HG03469 (cell line): ENCODE results near the gene PRR5L.

Experiments
- ATAC-seq: cut with Tn5 transposase; IDR thresholded peaks from one replicate; pipeline ENCODE4 v1.9.1; 2021; ENCODE audit warnings: mild to moderate bottlenecking, moderate library complexity, moderate number of reproducible peaks; ENCODE audit not compliant: unreplicated experiment

Gene PRR5L

GRCh38 chr11:36376009-36376887 lies 80.2 kb downstream of the PRR5L start:
- ATAC-seq: no peak

DNA sequence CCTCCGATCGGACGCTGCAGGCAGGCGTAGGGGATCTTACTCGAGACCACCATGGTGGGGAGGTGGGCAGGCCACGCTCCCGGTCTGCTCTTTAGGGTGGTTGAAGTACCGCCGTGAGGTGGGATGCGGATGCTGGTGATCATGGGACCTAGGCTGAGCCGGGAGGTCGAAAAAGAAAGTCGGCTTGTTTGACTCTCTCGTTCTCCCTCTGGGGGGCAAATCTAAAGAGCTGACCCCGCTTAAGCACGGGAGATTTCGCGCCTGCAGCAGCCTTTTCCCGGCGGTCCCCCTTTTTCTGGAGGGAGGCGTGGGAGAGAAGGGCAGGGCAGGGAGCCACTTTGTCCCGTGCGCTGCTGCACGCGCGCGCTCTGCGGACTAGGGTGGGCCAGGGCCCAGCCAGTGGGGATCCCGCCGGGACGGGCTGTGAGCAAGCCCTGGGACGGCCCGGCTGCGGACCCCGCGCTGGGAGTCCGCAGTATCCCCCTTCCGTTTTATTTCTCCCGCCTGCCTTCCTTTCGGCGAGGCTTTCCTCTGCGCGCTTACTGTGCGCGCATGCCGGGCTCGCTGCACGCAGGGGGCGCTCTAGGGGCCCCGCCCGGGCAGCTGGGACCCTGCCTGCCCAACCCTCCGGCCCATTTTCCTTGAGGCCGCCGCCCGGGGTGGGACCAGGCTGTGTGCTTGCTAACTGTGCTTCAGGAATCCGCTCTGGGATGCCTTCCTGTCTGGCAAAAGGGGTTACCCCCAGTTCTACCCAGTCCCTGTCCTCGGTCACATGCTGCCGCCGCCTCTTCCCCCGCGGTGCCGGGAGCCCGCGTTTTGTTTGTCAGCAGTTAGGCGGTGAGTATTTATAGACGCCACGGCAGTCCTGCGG lies 81.0 kb downstream of the PRR5L start:
- ATAC-seq: no peak

DNA sequence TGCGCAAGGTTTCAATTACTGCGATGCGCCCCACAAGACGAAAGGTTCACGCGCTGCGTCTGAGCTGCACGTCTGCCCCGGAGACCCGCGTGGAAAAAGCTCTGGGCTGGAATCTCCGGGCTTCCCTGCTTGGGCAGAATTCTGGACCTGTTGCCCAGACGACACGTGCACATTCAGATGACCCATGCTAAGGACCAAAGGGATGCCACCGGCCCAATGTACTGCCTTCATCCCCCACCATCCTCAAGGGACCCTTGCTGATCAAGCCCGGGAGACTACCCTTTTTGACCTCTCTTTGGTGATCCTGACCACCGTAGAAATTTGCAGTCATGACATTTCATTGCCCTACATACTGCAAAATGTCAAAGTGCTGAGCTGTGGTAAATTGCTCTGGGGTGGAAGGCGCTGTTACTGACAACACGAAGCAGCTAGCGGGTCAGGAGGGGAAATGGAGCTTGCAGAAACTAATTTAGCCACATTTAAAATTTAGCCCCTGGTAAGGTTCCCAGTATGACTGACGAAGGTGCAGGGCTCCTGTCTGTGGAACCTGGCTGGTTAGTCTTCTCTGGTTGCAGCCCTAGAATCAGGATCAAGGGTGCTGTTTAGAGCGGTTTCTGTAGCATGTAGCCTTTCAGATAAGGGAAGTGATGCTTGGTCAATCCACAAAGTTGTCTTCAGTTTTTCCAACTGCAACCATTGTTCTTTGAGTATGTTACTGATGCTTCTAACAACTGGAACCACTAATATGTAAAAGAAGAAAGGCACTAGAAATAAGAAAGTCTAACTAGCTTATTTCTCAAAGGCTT lies 81.9 kb downstream of the PRR5L start:
- ATAC-seq: no peak

GRCh38 chr11:36379653-36380052 lies 83.6 kb downstream of the PRR5L start:
- no peak for ATAC-seq

DNA sequence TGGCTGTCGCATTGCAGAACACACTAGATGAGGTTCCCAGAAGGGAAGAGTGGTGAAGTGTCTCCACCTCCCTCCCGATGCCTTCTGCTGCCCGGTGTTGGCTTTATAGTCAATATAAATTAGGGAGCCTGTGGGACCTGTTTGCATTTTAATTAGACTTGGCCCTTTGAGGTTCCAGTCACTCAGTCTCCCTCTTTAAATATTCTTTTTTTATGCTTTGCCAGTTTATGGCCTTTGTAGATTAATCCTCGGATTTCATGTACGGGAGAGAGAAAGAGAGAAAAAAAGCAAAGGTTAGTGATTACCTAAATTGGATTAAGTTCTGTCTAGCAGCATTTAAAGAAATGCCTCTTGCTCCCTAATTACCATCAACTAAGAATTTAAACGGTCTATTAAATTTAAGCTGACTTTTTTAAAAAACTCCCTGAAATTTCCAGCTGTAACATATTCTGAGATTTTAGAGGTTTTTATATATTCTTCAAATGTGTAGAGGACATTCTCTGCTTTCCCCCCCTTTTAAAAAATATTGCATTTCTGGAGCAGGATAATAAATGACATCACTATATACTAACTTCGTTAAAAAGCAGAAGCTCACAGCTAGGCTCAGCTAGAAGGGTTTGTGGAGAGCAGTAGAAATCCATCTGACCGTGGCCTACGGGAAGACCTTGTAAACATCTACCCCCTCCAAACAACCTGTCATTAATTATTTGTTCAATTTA lies 84.4 kb downstream of the PRR5L start:
- no peak for ATAC-seq

DNA sequence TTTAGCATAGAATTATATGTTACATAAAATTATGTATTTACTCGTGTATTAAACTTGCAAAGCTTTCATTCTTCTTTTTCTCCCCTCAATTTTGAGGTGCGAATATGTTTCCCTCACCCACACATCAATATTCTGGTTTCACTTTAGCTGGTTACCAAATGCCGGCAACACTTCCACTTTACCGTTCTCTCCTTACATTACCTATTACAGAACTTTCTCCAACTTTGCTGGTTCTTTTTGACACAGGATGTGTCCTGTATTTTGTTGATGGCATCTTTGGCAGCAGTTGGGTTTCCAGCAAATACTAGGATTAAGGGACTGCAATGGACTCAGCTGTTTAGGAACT lies 84.9 kb downstream of the PRR5L start:
- no peak for ATAC-seq

DNA sequence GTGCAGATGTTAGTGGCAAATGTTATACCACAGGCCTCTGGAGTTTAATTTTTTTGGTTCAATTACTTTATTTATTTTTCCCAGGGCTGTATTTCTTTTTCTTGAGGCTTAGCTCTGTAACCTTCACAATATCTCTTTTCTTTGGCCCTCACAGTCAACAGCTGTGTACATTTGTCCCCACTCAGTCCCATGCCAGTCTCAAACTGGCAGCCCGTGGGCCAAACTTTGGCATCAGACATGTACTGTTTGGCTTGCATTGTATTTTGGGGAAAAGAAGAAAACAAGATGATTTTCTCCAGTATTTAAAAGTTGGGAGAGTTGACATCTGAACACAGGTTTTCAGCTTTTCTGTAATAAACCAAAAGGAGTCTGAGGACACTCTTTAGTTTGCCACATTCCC lies 87.1 kb downstream of the PRR5L start:
- ATAC-seq: no peak

DNA sequence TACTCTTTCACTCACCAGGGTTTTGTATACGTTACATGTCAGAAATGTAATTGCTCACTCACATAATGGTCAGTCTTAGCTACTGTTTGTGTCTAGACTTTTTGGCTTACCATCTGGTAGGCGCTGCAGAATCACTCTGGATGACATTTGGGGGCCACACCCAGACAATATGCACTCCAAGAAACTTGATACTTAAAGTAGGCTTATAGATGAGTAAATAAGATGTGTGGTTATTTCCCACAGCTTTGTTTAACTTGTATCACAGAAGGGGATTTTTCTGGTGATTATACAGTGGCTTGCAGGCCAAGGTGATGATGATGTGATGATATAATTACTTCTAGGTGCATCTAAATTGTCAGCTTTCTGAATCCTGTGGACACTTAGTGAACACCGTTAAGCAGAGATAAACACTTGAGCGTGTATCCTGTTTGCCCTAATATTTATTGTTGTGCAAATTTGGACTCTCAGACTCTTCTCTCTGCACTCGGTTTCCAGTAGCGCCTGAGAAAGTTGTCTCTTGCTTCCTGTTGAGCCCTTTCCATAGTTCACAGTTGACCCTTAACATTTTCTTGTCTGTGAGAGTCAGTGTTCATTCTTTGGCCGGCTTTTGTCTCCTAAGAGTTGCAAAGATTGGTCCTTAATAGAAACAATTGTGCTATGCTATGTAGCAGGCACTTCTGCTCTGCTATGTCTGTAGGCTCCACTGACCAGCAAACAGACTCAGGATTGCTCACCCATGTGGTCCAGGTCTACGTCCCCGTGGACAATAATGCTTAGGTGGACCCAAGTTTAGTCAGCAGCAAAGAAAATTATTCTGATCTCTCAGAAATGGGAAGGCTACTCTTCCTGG lies 89.3 kb downstream of the PRR5L start:
- no peak for ATAC-seq

GRCh38 chr11:36386411-36386810 lies 90.3 kb downstream of the PRR5L start:
- ATAC-seq: no peak

- no peak for ATAC-seq
These were observed 92.0 kb downstream of the PRR5L start for GRCh38 chr11:36388071-36388470.

GRCh38 chr11:36388951-36389350 lies 92.9 kb downstream of the PRR5L start:
- no peak for ATAC-seq

GRCh38 chr11:36389811-36390210 lies 93.7 kb downstream of the PRR5L start:
- no peak for ATAC-seq

GRCh38 chr11:36390963-36391471 lies 94.9 kb downstream of the PRR5L start:
- ATAC-seq: no peak

DNA sequence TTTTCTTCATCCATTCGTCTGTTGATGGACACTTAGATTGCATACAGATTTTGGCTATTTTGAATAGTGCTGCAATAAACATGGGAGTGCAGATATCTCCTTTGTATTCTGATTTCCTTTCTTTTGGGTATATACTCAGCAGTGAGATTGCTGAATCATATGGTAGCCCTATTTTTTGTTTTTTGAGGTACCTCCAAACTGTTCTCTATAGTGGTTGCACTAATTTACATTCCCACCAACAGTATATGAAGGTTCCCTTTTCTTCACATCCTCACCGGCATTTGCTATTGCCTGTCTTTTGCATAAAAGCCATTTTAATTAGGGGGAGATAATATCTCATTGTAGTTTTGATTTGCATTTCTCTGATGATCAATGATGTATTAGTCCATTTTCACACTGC lies 96.1 kb downstream of the PRR5L start:
- ATAC-seq: no peak

DNA sequence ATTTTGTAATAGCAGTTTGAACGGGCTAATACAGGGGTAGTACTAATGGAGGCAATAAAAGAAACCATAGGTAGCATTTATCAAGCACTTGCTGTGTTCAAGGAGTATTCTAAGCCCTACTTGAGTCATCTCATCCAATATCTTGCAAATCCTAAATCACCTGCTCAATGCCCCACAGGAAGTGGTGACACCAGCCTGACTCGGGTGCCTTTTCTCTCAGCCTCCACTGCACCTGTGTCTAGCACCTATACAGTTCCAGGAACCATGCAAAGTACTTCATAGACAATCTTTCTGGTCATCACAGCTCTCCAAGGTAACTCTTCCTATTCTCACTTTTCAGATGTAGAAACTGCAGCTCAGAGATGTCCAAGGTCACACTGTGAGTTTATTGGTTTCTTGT lies 98.0 kb downstream of the PRR5L start:
- no peak for ATAC-seq

DNA sequence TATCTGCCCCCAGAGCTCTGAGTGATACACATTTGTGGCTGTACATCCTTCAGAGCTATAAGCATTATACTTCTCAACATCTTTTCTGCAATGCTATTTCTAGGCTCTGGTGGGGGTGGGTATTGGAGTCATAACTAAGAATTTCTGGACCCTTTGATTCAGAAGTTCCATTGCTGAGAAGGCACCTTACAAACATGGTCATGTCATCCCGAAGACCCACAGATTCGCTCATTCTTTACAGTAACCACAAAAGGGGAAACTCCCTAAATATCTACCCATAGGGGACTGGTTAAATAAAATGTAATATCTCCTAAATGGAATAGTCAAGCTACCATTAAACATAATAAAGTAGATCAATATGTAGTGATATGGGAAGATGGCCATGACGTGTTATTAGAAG lies 98.8 kb downstream of the PRR5L start:
- no peak for ATAC-seq

GRCh38 chr11:36395978-36396736 lies 100.1 kb downstream of the PRR5L start:
- no peak for ATAC-seq

- ATAC-seq: no peak
These were observed 102.3 kb downstream of the PRR5L start for GRCh38 chr11:36398231-36398953.
